ENCODE measurements around the gene NUP133. TPM values are rescaled to one million over a fixed set of nuclear protein-coding genes. Genes with fewer than 3 reads are reported as not detected.

NUP133 gene
- total and polyA plus RNA-seq, 10 of the 15 experiments (the other 5 are each of a cell fraction or from before 2014, with no cell fraction given), result 10.9 to 45.4 (median 29.2) TPM

DNA sequence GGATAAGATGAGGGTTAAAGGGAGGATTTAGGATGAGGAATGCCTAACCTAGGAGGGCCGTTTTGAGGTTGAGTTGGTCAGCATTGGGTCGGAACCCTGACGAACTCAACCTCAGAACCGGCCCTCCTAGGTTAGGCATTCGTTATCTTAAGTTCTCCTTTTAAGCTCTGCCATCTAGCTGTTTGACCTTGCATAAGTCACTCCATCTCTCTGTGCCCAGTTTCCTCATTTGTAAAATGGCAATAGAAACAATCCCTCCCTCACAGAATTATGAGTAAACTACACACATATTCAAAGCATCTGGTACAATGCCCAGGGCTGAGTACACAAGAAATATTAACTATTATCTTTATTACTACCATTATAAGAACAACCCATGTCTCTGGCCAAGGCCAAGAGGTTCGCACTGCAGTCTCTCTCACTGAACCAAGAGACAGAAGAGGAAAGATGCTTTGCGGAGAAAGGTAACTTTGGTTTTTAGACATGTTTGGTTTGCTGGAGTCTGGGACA, 45.5 kb upstream of the NUP133 start:
- ChIA-PET CTCF (no interaction called here), SMC1A (ENCODE audit: uncharacterized antibody, unreplicated experiment) (no interaction called here), RAD21 (ENCODE audit: unreplicated experiment) (no interaction called here), POLR2A (no interaction called here)
- Histone ChIP-seq H3K27me3 (replicated peaks in 1 of 2; ENCODE audit: control insufficient read depth in 2 of 2, insufficient read depth in 2 of 2, low read length in 1 of 2) (no peaks in the 10 kb centered on the region), H3K9ac (ENCODE audit: control insufficient read depth, insufficient read depth, low read length) (no peak overlapping the region), H3K27ac (ENCODE audit: control insufficient read depth, insufficient read depth) (no peak overlapping the region), H3K4me3 (no peak overlapping the region), H3K36me3 (ENCODE audit: control insufficient read depth in 2 of 2, insufficient read depth in 2 of 2, low read length in 1 of 2) (no peaks in the 10 kb centered on the region; a peak in 1 of 4 replicates), H3K79me2 (ENCODE audit: control insufficient read depth, insufficient read depth, low read length) (peaks cover 38% of the 10 kb centered on the region), H3K4me1 (ENCODE audit: control insufficient read depth, insufficient read depth, low read length) (no peaks in the 10 kb centered on the region), H3K9me3 (replicated peaks; ENCODE audit: control insufficient read depth, insufficient read depth, low read length) (no peaks in the 10 kb centered on the region), H4K20me1 (ENCODE audit: control insufficient read depth, insufficient read depth) (no peaks in the 10 kb centered on the region; the same call in 1 of the 2 replicates), H2AFZ (ENCODE audit: control insufficient read depth, low read depth, low read length) (no peak overlapping the region), H3K4me2 (ENCODE audit: control insufficient read depth, insufficient read depth) (no peak overlapping the region)
- no peak for TF ChIP-seq NBN (IDR thresholded peaks at IDR 0.05)
- ATAC-seq, result no peak
- DNase-seq (ENCODE audit: low read depth, low spot score), result no peak
- in situ Hi-C loops (cut with MboI) (no loop called here), intact Hi-C loops (cut with micrococcal nuclease; ENCODE audit: unreplicated experiment) (loop anchor here (10.0 kb wide), 1 partner anchor 521 kb away; no protein-coding TSS in a partner anchor)
- no TSS peak for BruUV-seq (replicated peaks)
- WGBS (ENCODE audit: insufficient coverage, insufficient replicate concordance, low lambda C conversion rate, missing lambda C conversion rate), result 95% methylated on average over 7 of the region's 7 CpGs
- FAIRE-seq, result no peak

GRCh38 chr1:229552732-229553131, 44.6 kb upstream of the NUP133 start:
- 72% methylated on average over 5 of the region's 5 CpGs for WGBS (ENCODE audit: insufficient coverage, insufficient replicate concordance, low lambda C conversion rate, missing lambda C conversion rate)
- Histone ChIP-seq H3K4me2 (ENCODE audit: control insufficient read depth, insufficient read depth) (no peak overlapping the region), H3K36me3 (ENCODE audit: control insufficient read depth in 2 of 2, insufficient read depth in 2 of 2, low read length in 1 of 2) (no peaks in the 10 kb centered on the region; a peak in 1 of 4 replicates), H3K9me3 (replicated peaks; ENCODE audit: control insufficient read depth, insufficient read depth, low read length) (no peaks in the 10 kb centered on the region), H3K9ac (ENCODE audit: control insufficient read depth, insufficient read depth, low read length) (no peak overlapping the region), H3K27ac (ENCODE audit: control insufficient read depth, insufficient read depth) (no peak overlapping the region), H3K27me3 (replicated peaks in 1 of 2; ENCODE audit: control insufficient read depth in 2 of 2, insufficient read depth in 2 of 2, low read length in 1 of 2) (no peaks in the 10 kb centered on the region), H3K4me1 (ENCODE audit: control insufficient read depth, insufficient read depth, low read length) (no peaks in the 10 kb centered on the region), H2AFZ (ENCODE audit: control insufficient read depth, low read depth, low read length) (no peak overlapping the region), H3K79me2 (ENCODE audit: control insufficient read depth, insufficient read depth, low read length) (peaks cover 33% of the 10 kb centered on the region), H4K20me1 (ENCODE audit: control insufficient read depth, insufficient read depth) (no peaks in the 10 kb centered on the region; the same call in 1 of the 2 replicates), H3K4me3 (no peak overlapping the region)
- ChIA-PET SMC1A (ENCODE audit: uncharacterized antibody, unreplicated experiment) (no interaction called here), POLR2A (no interaction called here), RAD21 (ENCODE audit: unreplicated experiment) (no interaction called here), CTCF (no interaction called here)
- no peak for DNase-seq (ENCODE audit: low read depth, low spot score)
- no peak for FAIRE-seq
- in situ Hi-C loops (cut with MboI), result no loop called here
- no peak for ATAC-seq
- intact Hi-C loops (cut with micrococcal nuclease; ENCODE audit: unreplicated experiment), result loop anchor here (10.0 kb wide), 1 partner anchor 522 kb away; no protein-coding TSS in a partner anchor
- TF ChIP-seq RUNX3 (IDR thresholded peaks at IDR 0.05; ENCODE audit: low read length) (no peak), STAT1 (conservative IDR thresholded peaks at IDR 0.05) (no peak), SREBF1 (IDR thresholded peaks at IDR 0.05; ENCODE audit: low read length) (no peak), MYB (IDR thresholded peaks at IDR 0.05; ENCODE audit: borderline replicate concordance, low read depth, low read length) (no peak), E4F1 (IDR thresholded peaks at IDR 0.05; ENCODE audit: borderline replicate concordance, partially characterized antibody) (no peak), IRF4 (IDR thresholded peaks at IDR 0.05; ENCODE audit: low read depth, low read length) (no peak)
- TF ChIP-seq, protein P1, sequence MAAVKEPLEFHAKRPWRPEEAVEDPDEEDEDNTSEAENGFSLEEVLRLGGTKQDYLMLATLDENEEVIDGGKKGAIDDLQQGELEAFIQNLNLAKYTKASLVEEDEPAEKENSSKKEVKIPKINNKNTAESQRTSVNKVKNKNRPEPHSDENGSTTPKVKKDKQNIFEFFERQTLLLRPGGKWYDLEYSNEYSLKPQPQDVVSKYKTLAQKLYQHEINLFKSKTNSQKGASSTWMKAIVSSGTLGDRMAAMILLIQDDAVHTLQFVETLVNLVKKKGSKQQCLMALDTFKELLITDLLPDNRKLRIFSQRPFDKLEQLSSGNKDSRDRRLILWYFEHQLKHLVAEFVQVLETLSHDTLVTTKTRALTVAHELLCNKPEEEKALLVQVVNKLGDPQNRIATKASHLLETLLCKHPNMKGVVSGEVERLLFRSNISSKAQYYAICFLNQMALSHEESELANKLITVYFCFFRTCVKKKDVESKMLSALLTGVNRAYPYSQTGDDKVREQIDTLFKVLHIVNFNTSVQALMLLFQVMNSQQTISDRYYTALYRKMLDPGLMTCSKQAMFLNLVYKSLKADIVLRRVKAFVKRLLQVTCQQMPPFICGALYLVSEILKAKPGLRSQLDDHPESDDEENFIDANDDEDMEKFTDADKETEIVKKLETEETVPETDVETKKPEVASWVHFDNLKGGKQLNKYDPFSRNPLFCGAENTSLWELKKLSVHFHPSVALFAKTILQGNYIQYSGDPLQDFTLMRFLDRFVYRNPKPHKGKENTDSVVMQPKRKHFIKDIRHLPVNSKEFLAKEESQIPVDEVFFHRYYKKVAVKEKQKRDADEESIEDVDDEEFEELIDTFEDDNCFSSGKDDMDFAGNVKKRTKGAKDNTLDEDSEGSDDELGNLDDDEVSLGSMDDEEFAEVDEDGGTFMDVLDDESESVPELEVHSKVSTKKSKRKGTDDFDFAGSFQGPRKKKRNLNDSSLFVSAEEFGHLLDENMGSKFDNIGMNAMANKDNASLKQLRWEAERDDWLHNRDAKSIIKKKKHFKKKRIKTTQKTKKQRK (IDR thresholded peaks at IDR 0.05; ENCODE audit: low read depth, low read length), result no peak
- BruUV-seq (replicated peaks), result no TSS peak
